EL (cell line): Measurements from ENCODE around the gene PARP11.

Experiments used
- DNase-seq: peaks from one replicate; pipeline ENCODE4 v3.0.0-alpha.2; 2016

PARP11 gene

DNA sequence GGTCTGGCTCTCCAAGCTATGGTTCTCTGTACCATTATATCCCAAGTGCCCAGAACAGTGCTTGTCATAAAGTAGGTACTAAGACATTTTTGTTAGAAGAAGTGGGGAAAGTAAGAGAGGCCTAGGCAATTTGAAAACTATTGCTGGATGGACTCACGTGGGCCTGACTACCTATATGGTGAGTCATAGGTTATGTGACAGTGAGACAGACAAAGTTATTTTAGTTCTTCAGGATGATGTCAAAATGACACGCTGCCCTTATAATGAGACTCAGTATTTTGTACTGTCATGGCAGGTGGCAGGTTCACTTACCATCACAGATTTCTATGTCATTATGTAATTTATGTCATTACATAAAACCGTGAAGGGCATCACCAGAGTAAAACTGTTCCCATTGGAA, 53.1 kb downstream of the PARP11 start:
- peak; percentile 50 for DNase-seq

DNA sequence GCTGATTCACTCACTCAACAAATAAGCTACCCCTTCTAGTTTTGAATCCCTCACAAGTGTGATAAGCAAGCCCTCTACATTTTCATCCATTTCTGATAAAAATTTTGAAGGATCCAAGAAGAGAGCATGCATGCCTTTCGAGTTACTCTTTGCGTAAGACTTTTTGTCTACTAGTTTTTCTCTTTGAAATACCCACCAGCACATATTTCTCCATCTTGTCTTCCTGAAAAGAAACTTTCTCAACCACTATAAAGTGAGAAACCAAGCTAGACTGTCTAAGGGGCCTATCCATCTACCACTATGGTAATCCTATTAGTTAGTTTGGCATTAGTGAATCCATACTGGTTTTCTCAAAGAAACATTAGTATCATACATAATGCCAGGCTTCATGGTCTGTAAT, 56.9 kb downstream of the PARP11 start:
- DNase-seq, result no peak

DNA sequence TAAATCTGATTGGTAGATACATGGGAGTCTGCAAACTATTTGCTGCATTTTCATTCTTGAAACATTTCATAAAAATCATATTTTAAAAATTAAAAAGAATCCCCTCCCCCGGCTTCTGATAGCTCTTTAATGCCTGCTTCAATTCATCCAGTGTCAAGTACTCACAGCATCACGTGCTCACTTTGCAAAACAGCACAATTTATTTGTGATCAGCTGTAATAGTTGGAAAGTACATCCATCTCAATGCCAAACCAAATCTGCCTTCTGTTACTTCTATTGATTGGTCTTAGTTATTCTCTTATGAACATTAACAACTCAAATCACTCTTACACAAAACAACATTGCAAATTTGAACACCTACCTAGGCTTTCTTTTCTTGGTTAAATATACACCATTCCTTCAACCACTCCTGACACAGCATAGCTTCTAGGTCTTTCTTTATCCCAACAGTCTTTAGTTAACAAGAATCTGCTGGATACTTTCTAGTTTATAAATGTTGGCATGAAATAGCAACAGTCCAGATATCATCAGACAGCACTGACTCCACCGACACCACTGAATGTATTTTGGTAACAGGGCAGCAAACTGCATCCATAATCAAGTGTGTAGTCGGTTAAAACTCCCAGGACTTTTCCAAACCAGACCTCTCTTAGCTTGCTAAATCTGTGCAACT, 58.0 kb downstream of the PARP11 start:
- DNase-seq, result no peak

DNA sequence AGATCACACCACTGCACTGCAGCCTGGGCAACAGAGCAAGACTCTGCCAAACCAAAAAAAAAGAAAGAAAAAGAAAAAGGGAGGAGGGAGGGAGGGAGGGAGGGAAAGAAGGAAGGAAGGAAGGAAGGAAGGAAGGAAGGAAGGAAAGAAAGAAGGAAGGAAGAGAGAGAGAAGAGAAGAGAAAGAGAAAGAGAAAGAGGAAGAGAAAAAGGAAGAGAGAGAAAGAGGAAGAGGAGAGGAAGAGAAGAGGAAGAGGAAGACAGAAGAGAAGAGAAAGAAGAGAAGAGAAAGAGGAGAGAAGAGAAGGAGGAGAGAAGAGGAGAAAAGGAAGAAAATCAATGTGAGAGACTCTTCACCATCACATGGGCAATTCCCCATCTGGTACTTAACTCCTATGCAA, 62.7 kb downstream of the PARP11 start:
- DNase-seq, result no peak

DNA sequence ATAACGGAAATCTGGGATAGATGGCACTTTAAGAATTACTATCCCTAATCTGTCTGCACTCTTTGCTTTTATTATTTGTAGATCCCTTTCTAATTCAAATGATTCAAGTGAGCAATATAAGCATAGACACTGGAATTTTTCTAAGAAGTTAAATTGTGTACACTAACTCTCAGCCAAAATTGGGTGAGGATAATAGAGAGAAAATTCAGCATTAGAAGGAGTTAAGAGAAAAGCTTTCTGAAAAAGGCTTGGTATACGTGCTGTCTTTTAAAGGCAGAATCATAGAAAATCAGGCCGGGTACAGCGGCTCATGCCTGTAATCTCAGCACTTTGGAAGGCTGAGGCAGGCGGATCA, 63.2 kb downstream of the PARP11 start:
- DNase-seq, result no peak

DNA sequence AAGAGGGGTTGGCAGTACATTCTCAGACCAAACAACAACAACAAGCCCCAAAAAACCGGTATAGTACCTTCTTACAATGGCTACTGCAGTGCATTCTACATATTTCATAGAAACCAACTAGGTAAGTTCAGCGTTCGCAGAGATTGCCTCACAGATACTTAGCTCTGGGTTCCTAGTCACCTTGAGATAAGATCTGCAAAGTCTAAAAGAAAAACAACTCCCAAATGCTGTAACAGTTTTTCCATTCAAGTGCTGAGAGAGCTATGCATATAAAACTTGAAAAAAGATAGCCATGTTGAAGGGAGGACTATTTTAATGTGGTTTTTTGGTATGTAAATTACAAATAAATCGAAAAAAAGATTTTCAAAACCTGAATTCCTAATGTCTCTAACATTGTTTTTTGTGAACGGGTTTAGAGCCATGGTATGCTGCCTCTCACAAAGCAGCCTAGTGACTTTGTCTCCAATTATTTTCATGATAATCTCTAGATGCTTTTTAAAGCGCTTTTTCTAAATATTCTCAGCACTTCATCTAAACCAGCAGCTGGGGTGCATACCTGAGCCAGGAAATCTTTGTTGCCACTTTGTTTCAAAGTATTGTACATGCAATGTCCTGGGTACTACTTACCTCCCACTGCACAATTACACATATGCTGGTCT, 63.7 kb downstream of the PARP11 start:
- no peak for DNase-seq

DNA sequence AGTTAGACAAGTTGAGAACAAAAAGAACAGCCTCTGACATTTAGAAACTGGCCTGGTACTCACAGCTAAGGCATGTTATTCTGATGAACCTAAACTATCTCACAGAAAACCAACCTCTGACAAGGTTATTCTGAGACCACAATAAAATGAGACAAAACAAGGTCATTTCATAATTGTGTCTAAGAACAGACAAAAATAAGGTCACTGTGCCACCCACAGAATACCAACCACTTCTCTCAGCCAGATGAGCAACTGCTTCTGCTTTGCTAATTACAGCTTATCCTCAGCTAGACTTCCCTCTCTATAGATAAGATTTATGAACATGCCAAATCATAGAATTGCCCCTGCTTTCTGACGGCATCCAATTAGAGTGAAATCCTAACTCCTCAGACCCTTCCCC, 68.1 kb downstream of the PARP11 start:
- no peak for DNase-seq

DNA sequence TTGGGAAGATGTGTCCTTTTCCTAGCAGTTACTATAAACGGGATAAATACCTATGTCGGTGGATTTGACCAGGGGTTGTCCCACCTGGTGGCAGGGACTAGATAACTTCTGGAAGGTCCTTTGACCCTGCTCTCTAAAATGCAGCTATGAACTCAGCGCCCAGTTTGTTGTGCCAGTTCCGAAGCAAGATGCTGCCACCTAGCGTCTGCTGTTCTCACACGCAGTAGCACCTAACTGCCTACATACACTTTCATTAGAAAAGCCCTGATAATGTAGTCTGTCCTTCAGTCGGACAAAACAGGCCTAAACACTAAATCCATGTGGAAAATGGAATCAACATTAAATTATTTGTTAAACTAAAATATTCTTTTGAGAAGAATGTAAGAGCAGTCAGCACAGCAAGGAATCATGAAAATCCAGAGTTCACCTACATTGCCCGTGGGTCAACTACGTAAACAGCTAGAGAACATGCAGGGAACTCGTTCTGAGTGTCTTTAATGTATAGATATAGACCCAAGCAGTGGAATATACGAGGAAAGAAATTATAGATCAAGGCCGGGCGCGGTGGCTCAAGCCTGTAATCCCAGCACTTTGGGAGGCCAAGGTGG, 69.2 kb downstream of the PARP11 start:
- DNase-seq, result peak; percentile 62

DNA sequence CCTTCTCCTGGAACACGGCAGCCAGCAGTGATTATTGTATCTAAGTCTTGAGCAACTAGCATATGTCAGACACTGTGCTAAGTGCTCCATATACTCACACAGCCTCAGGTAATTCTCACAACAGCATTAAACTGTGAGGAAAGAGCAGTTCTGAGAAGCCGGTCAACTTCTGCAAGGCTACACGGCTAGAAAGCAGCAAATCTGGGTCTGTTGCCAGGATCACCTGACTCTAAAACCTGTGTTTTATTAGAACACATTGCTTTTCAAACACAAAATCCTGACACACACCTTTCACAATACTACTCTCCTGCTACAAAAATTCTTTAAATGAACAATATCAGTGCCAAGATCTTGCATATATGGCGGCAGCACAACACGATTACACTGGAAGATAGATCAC, 70.5 kb downstream of the PARP11 start:
- DNase-seq, result no peak

DNA sequence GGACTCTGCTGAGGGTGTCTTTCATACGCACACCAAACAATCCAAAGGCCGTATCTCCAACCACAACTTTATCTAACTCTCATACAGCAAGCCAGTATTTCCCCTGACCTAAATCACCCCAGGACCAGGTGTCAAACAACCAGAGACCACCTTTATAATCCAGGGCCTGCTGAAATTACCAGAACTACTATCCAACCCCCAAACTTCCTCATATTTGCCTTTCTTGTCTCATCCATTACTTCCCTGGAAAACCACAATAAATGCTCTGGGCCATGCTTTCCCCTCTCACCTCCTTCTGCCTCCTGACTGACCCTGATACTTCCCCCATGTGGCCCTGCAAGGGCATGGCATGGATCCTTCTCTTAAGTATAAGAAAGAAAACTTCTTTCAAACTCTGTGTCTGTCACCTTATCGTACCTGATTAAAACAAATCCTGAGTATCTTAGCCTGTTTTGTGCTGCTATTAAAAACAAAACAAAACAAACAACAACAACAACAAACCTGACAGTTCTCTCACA, 75.6 kb downstream of the PARP11 start:
- DNase-seq, result no peak

DNA sequence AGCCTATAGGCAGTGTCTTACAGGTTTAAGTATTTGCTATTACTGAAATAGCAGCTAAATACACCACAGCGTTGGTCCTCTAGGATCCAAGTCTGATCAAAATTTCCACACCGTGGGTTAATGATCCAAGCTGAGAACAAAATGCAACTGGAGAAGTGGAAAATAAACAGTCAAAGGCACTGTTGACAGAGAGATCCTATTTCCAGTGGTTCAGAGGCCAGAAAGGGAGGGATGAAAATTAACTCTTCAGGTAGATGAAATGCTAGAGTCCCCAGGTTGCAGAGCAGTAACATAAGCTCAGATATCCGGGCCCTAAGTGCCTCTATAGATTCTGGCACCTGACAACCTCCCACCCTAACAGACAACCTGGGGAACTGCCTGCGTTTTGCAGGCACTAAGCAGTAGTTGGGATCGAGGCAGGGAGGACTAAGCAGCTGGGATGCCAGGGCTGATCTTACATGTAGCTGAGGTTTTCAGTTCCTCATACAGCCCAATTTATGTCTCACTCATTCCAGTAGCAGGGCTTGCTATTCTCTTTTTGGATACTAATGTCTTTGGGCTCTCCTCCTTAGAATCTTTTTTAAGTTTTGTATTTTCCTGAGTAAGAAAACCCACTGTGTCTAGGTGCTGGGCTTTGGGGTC, 77.6 kb downstream of the PARP11 start:
- no peak for DNase-seq

DNA sequence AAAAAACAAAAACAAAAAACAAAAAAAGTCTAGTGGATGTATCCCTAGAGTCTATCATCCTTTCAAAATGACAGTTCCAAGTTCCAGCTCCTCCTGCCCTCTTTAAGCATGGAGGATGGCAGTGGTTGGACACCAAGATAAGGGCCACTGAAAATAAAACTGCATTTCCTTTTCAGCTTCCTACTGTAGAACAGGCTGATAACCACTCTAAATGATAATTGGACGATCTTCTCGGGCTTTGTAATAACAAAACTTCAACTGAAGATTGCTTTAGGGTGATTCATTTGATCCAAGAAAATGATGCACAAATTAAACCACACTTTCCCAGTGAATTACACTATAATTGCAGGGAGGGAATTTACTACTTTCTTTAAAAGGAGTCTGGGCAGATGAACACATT, 78.1 kb downstream of the PARP11 start:
- no peak for DNase-seq

DNA sequence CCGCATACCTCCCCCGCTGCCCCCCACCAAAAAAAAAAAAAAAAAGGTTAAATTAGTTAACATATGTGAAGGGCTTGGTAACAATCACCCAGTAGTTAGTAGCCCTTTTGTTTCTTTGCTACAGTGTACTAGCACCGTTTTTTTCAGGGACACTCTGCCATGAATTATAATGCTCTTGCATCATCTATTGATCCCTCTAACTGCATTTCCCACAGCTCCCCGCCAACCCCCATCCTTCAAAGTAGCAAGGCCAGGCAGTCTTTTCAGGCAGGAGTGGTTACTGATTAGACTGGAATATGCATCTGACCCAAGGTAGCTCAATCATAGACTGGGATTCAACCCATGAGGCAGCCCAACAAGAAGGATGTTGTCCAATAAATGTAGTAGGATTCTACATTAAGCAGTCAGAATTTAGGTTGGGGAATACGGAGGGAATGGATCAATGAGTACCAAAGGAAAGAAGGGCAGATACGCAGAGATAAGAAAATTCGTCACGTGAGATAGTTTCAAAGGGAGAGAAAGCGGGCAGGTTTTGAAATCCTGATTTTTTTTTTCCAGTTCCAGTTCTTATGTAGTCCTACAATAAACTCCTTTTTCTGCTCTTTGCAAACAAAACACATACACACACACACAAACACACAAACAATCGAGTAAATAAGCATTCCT, 80.4 kb downstream of the PARP11 start:
- no peak for DNase-seq

DNA sequence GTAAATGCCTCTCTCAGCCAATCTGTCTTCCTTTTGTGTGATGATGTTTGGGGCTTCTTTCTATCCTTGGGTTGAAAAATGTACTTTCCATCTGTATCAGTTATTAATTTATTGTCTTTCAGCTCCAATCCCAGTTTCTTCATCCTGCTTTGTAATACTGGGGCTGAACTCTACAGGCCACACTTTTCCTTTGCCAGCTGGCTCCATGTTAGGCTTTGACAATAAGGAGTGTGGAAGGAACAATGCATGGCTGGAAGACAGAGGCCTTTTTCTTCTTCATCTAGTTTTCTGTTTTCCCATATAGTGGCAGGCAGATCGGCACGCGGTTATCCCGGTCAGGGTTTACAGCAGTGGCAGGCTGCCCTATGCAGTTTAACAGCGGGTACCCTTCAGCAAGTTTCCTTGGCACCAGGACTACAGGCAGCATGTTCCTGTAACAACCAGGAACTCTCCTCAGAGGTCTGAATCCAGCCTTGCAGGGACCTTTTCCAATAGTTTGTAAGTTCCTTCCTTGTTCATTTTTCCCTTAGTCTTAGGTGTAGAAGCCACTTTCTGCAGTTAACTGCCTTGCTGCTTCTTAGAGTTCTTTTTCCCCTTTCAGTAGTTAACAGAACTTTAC, 81.8 kb downstream of the PARP11 start:
- DNase-seq, result no peak

DNA sequence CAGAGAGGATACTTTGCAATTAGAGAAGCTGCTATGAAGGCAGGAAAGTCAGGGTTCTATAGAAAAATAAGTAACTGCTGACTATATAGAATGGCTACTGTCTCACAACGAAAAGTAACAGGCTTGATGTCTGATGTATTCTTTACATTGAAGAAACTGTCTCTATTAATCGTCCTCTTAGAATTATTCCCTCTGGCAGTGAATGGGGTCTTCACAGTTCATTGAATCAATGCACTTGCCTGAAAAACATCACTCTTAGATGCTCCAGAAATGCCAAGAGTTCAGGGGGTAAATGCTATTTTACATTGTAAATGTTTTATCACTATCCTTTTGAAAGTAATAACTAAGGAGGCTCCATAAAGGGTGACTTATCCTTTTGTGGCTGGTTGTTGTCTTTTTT, 82.6 kb downstream of the PARP11 start:
- no peak for DNase-seq

DNA sequence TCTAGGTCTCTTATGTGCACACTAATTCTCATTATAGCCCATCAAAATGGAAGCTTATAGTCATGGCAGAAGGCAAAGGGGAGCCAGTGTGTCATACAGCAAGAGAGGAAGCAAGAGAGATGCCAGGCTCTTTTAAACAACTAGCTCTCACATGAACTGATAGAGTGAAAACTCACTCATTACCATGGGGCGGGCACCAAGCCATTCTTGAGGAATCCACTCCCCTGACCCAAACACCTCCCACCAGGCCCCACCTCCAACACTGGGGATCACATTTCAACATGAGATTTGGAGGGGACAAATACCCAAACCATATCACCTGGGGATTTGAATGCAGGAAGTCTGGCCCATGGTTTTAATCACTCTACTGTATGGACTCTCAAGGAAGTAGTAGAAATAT, 83.4 kb downstream of the PARP11 start:
- DNase-seq, result no peak

DNA sequence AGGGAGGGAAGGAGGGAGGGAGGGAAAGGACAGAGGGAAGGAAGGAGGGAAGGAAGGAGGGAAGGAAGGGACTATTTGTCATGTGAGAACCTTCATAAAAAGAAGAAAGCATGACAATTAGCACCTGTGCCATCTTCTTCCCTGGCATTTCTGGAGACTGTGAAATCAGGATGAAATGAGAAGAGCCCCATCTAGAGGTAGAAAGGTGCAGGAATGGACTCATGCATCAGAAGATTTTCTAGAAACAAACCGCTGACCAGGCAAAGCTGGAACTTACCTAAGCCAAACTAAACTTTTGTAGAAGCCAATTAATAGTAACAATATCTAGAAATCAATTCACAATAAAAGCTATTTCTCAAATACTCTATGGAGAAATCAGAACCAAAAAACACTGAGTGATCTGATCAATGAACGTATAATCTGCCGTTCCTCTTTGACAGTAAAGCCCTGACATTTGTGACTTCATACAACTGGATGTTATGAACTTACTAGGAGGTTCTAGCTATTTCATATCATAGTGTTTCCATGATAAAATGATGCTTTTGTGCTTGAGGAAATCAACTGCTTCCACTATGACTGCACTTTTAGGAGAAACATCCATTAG, 95.9 kb downstream of the PARP11 start:
- DNase-seq, result peak; percentile 42

DNA sequence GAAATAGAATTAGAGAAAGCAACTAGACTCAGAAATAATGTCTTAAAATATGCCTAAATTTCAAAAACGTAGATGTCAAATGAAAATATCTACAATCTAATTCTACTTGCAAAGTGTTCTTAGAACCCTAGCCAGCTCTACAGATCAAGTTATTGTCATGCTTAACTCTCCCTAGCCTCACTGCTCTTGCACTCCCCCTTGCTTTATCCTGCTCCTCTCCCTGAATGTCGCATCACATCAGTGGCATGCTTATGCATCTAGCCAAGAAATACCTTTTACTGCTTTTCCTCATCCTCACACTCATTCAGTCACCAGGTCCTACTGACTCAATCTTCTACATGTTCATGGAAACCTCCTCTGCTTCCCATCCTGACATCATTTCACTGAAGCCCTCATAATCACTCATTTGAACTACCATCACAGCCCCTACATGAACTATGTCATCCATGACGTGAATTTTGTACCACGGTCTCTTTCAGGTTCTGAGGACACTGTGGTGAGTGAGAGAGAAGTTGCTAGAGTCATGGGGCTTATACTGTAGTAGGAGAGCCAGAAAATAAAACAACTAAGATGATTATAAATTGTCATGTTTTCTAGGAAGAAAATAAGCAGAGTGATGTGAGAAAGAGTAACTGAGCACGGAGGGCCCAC, 97.7 kb downstream of the PARP11 start:
- DNase-seq, result no peak

DNA sequence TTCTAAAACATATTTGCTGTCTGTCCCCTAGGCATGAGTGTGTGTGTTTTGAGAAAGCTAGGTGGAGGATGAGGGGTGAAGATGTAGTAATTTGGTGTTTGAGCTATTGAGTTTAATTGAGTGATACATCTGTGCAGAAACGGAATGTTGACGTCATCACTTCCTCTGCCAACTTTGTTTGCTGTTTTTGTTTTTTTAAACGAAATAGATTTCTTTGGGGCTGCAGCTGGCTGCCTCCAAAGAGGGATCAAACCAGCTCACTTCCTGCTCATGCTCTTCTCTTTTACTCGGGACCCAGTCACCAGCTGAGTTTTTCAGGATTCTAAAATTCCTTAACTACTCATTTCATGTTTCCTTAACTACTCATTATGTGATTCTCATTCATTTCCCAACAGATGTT, 100.8 kb downstream of the PARP11 start:
- DNase-seq, result peak; percentile 38

DNA sequence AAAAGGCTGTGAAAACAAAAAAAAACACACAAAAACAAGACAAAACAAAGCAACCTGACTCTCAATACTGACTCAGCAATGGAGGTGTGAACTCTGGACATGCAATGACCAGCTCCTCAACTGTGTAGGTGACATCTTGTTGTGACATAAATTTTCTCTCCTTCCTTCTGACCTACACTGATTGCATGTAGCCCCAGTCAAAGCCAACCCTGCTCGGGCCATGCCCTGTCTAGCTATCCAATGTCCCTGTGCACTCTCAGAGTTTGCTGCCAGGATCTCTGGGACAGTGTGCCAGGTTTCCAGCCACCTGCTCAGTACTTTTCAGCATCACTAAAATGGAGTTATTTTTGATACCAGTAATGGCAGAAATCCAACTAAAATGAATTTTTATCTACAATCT, 101.3 kb downstream of the PARP11 start:
- no peak for DNase-seq

DNA sequence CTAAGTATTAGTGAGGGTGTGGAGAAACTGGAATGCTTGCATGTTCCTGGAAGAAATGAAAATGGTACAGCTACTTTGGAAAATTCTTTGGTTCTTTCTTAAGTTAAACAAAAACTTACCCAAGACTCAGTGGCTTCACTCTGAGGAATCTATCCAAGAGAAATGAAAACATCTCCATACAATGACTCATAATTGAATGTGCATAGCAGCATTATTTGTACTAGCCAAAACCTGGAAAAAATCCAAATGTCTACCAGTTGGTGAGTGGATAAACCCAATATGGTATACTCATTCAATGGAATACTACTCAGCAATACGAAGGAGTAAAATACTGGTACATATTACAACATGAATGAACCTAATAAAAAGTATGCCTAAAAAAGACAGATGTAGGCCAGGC, 102.3 kb downstream of the PARP11 start:
- peak; percentile 72 for DNase-seq

DNA sequence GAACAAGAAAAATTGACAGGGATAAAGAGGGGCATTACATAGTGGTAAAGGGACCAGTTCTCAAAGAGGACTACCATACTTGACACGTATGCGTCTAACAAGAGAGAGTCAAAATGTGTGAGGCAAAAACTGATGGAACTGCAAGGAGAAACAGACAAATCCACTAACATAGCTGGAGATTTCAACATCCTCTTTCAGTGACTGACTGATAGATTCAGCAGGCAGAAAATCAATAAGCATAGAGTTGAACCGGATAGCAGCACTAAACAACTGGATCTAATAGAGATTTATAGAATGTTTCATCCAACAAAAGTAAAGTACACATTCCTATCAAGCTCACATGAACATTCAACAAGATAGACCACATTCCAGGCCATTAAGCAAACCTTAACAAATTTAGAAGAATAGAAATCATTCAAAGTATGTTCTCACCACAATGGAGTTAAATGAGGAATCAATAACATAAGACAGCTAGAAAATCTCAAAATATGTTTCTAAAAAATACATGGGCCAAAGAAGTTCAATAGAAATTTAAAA, 104.2 kb downstream of the PARP11 start:
- DNase-seq, result no peak
